ENCODE results near the gene SSTR5.
"Not testable (repeated sequence)": the region's sequence is repeated elsewhere in the genome, so short reads cannot be mapped to it uniquely, and the experiment has no call there.

The SSTR5 gene

GRCh38 chr16:1073566-1074378, 1.2 kb downstream of the SSTR5 start:
- DNase-seq (ENCODE audit: low read depth), result no peak

GRCh38 chr16:1074379-1074649, 1.8 kb downstream of the SSTR5 start:
- DNase-seq (ENCODE audit: low read depth), result no peak

- DNase-seq (ENCODE audit: low read depth), result no peak
These were observed 3.0 kb downstream of the SSTR5 start for GRCh38 chr16:1075546-1075945.

- no peak for DNase-seq (ENCODE audit: low read depth)
These were observed 4.4 kb downstream of the SSTR5 start for GRCh38 chr16:1076801-1077576.

GRCh38 chr16:1077877-1078578, 5.5 kb downstream of the SSTR5 start:
- DNase-seq (ENCODE audit: low read depth), result no peak

- DNase-seq (ENCODE audit: low read depth), result no peak
These were observed 6.1 kb downstream of the SSTR5 start for GRCh38 chr16:1078579-1079021.

GRCh38 chr16:1079341-1079740, 6.8 kb downstream of the SSTR5 start:
- DNase-seq (ENCODE audit: low read depth), result no peak

- no peak for DNase-seq (ENCODE audit: low read depth)
These were observed 7.4 kb downstream of the SSTR5 start for GRCh38 chr16:1079786-1080525.

GRCh38 chr16:1080801-1081733, 8.5 kb downstream of the SSTR5 start:
- DNase-seq (ENCODE audit: low read depth), result no peak

GRCh38 chr16:1081734-1082265, 9.3 kb downstream of the SSTR5 start:
- DNase-seq (ENCODE audit: low read depth), result no peak

GRCh38 chr16:1082266-1082951, 9.9 kb downstream of the SSTR5 start:
- DNase-seq (ENCODE audit: low read depth), result no peak

GRCh38 chr16:1082952-1083675, 10.6 kb downstream of the SSTR5 start:
- DNase-seq (ENCODE audit: low read depth), result no peak

- no peak for DNase-seq (ENCODE audit: low read depth)
These were observed 12.4 kb downstream of the SSTR5 start for GRCh38 chr16:1084971-1085370.

- not testable (repeated sequence) for DNase-seq (ENCODE audit: low read depth)
These were observed 13.9 kb downstream of the SSTR5 start for GRCh38 chr16:1086443-1086842.

GRCh38 chr16:1088295-1089170, 16.0 kb downstream of the SSTR5 start:
- no peak for DNase-seq (ENCODE audit: low read depth)

- DNase-seq (ENCODE audit: low read depth), result no peak
These were observed 16.9 kb downstream of the SSTR5 start for GRCh38 chr16:1089439-1089821.

GRCh38 chr16:1089822-1090619, 17.5 kb downstream of the SSTR5 start:
- DNase-seq (ENCODE audit: low read depth), result no peak

Data from T follicular helper cell (primary cell).